ENCODE data around the gene KNL1. TPM values are rescaled to one million over a fixed set of nuclear protein-coding genes. Genes with fewer than 3 reads are reported as not detected.
"Not testable (repeated sequence)": the region's sequence is repeated elsewhere in the genome, so short reads cannot be mapped to it uniquely, and the experiment has no call there.

The KNL1 gene
- total and polyA plus RNA-seq, 4 donors, result 1.5 to 38.5 (median 2.9) TPM

DNA sequence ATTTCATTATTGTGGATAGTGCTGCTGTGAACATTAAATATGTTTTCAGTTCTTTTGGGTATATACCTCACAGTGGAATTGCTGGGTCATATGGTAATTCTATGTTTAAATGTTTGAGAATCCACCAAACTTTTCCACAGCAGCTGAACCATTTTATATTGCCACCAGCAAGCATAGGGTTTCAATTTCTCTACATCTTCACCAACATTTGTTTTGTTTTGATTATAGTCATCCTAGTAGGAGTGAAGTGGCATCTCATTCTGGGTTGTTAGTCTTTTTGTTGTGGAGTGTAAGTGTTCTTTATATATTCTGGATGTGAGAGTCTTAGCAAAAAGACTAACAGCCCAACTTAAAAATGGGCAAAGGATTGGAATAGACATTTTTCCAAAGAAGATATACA, 18.9 kb upstream of the KNL1 start:
- TF ChIP-seq JUND (IDR thresholded peaks at IDR 0.05) (no peak), HNF4A (conservative IDR thresholded peaks at IDR 0.05) (no peak), HNF4G (IDR thresholded peaks at IDR 0.05) (no peak), TAF1 (conservative IDR thresholded peaks at IDR 0.05) (no peak), NR2F2 (IDR thresholded peaks at IDR 0.05) (no peak), RAD21 (IDR thresholded peaks at IDR 0.05) (no peak)
- TF ChIP-seq, protein P1, sequence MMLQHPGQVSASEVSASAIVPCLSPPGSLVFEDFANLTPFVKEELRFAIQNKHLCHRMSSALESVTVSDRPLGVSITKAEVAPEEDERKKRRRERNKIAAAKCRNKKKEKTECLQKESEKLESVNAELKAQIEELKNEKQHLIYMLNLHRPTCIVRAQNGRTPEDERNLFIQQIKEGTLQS (IDR thresholded peaks at IDR 0.05), result no peak
- TF ChIP-seq, protein P2, sequence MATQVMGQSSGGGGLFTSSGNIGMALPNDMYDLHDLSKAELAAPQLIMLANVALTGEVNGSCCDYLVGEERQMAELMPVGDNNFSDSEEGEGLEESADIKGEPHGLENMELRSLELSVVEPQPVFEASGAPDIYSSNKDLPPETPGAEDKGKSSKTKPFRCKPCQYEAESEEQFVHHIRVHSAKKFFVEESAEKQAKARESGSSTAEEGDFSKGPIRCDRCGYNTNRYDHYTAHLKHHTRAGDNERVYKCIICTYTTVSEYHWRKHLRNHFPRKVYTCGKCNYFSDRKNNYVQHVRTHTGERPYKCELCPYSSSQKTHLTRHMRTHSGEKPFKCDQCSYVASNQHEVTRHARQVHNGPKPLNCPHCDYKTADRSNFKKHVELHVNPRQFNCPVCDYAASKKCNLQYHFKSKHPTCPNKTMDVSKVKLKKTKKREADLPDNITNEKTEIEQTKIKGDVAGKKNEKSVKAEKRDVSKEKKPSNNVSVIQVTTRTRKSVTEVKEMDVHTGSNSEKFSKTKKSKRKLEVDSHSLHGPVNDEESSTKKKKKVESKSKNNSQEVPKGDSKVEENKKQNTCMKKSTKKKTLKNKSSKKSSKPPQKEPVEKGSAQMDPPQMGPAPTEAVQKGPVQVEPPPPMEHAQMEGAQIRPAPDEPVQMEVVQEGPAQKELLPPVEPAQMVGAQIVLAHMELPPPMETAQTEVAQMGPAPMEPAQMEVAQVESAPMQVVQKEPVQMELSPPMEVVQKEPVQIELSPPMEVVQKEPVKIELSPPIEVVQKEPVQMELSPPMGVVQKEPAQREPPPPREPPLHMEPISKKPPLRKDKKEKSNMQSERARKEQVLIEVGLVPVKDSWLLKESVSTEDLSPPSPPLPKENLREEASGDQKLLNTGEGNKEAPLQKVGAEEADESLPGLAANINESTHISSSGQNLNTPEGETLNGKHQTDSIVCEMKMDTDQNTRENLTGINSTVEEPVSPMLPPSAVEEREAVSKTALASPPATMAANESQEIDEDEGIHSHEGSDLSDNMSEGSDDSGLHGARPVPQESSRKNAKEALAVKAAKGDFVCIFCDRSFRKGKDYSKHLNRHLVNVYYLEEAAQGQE (IDR thresholded peaks at IDR 0.05), result no peak
- TF ChIP-seq, protein P3, sequence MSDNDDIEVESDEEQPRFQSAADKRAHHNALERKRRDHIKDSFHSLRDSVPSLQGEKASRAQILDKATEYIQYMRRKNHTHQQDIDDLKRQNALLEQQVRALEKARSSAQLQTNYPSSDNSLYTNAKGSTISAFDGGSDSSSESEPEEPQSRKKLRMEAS (IDR thresholded peaks at IDR 0.05), result no peak
- TF ChIP-seq, protein P4, sequence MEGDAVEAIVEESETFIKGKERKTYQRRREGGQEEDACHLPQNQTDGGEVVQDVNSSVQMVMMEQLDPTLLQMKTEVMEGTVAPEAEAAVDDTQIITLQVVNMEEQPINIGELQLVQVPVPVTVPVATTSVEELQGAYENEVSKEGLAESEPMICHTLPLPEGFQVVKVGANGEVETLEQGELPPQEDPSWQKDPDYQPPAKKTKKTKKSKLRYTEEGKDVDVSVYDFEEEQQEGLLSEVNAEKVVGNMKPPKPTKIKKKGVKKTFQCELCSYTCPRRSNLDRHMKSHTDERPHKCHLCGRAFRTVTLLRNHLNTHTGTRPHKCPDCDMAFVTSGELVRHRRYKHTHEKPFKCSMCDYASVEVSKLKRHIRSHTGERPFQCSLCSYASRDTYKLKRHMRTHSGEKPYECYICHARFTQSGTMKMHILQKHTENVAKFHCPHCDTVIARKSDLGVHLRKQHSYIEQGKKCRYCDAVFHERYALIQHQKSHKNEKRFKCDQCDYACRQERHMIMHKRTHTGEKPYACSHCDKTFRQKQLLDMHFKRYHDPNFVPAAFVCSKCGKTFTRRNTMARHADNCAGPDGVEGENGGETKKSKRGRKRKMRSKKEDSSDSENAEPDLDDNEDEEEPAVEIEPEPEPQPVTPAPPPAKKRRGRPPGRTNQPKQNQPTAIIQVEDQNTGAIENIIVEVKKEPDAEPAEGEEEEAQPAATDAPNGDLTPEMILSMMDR (IDR thresholded peaks at IDR 0.05; ENCODE audit: low read depth, low read length, missing input control), result no peak
- TF ChIP-seq, protein P5, sequence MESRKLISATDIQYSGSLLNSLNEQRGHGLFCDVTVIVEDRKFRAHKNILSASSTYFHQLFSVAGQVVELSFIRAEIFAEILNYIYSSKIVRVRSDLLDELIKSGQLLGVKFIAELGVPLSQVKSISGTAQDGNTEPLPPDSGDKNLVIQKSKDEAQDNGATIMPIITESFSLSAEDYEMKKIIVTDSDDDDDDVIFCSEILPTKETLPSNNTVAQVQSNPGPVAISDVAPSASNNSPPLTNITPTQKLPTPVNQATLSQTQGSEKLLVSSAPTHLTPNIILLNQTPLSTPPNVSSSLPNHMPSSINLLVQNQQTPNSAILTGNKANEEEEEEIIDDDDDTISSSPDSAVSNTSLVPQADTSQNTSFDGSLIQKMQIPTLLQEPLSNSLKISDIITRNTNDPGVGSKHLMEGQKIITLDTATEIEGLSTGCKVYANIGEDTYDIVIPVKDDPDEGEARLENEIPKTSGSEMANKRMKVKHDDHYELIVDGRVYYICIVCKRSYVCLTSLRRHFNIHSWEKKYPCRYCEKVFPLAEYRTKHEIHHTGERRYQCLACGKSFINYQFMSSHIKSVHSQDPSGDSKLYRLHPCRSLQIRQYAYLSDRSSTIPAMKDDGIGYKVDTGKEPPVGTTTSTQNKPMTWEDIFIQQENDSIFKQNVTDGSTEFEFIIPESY (IDR thresholded peaks at IDR 0.05), result no peak
- H3K4me1 ChIP-seq (ENCODE audit: control insufficient read depth in 4 of 4, insufficient read depth in 4 of 4, low read length in 3 of 4), result peaks cover 0 to 6% (median 6%) of the 10 kb centered on the region in 4 donors
- H3K27me3 ChIP-seq (ENCODE audit: control insufficient read depth in 4 of 4, insufficient read depth in 4 of 4, low read length in 3 of 4), result no peaks in the 10 kb centered on the region
- no peak for DNase-seq (ENCODE audit: low spot score)
- H3K4me3 ChIP-seq (ENCODE audit: low read depth in 1 of 3, low read length in 3 of 3), result no peak overlapping the region
- no peak overlapping the region for H3K9ac ChIP-seq (ENCODE audit: low read depth in 1 of 2, low read length in 2 of 2)
- H3K36me3 ChIP-seq (ENCODE audit: control insufficient read depth in 4 of 4, insufficient read depth in 3 of 4, low read depth in 1 of 4, low read length in 3 of 4), result peaks cover 0 to 16% (median 13%) of the 10 kb centered on the region in 4 donors
- no peak overlapping the region for H3K27ac ChIP-seq (ENCODE audit: low read depth in 1 of 2, low read length in 2 of 2)
- H3K9me3 ChIP-seq (ENCODE audit: control insufficient read depth in 4 of 4, low read length in 3 of 4), result no peaks in the 10 kb centered on the region

DNA sequence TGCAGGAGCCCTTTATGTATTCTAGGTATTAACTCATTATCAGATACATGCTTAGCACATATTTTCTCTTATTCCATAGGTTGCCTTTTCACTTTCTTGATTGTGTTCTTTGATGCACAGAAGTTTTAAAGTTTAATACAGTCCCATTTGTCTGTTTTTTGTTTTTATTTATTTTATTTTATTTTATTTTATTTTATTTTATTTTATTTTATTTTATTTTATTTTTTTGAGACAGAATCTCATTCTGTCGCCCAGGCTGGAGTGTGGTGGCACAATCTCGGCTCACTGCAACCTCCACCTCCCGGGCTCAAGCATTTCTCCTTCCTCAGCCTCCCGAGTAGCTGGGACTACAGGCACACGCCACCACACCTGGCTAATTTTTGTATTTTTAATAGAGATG, 17.1 kb upstream of the KNL1 start:
- H3K27me3 ChIP-seq (ENCODE audit: control insufficient read depth in 4 of 4, insufficient read depth in 4 of 4, low read length in 3 of 4); H3K4me3 ChIP-seq (ENCODE audit: low read depth in 1 of 3, low read length in 3 of 3); H3K9me3 ChIP-seq (ENCODE audit: control insufficient read depth in 4 of 4, low read length in 3 of 4); H3K27ac ChIP-seq (ENCODE audit: low read depth in 1 of 2, low read length in 2 of 2); DNase-seq (ENCODE audit: low spot score); H3K4me1 ChIP-seq (ENCODE audit: control insufficient read depth in 4 of 4, insufficient read depth in 4 of 4, low read length in 3 of 4); H3K9ac ChIP-seq (ENCODE audit: low read depth in 1 of 2, low read length in 2 of 2): not testable (repeated sequence)
- WGBS, result 98% methylated on average over 5 of the region's 5 CpGs
- H3K36me3 ChIP-seq (ENCODE audit: control insufficient read depth in 4 of 4, insufficient read depth in 3 of 4, low read depth in 1 of 4, low read length in 3 of 4), result peaks cover 0 to 16% (median 10%) of the 10 kb centered on the region in 4 donors
